Measurements from ENCODE around the gene TPO.

TPO gene

GRCh38 chr2:1397350-1397749 is 15.9 kb upstream of the TPO start:
- TF ChIP-seq POLR2AphosphoS5 (IDR thresholded peaks at IDR 0.05; ENCODE audit: low read depth, low read length) (no peak), FOXP2 (optimal IDR thresholded peaks at IDR 0.05; ENCODE audit: borderline replicate concordance, extremely low read depth, extremely low read length, insufficient read depth) (no peak), SIN3A (IDR thresholded peaks at IDR 0.05; ENCODE audit: borderline replicate concordance, insufficient read depth, low read length) (no peak), TAF1 (IDR thresholded peaks at IDR 0.05; ENCODE audit: borderline replicate concordance, insufficient read depth, low read length) (no peak)
- TF ChIP-seq, protein P1, sequence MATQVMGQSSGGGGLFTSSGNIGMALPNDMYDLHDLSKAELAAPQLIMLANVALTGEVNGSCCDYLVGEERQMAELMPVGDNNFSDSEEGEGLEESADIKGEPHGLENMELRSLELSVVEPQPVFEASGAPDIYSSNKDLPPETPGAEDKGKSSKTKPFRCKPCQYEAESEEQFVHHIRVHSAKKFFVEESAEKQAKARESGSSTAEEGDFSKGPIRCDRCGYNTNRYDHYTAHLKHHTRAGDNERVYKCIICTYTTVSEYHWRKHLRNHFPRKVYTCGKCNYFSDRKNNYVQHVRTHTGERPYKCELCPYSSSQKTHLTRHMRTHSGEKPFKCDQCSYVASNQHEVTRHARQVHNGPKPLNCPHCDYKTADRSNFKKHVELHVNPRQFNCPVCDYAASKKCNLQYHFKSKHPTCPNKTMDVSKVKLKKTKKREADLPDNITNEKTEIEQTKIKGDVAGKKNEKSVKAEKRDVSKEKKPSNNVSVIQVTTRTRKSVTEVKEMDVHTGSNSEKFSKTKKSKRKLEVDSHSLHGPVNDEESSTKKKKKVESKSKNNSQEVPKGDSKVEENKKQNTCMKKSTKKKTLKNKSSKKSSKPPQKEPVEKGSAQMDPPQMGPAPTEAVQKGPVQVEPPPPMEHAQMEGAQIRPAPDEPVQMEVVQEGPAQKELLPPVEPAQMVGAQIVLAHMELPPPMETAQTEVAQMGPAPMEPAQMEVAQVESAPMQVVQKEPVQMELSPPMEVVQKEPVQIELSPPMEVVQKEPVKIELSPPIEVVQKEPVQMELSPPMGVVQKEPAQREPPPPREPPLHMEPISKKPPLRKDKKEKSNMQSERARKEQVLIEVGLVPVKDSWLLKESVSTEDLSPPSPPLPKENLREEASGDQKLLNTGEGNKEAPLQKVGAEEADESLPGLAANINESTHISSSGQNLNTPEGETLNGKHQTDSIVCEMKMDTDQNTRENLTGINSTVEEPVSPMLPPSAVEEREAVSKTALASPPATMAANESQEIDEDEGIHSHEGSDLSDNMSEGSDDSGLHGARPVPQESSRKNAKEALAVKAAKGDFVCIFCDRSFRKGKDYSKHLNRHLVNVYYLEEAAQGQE (IDR thresholded peaks at IDR 0.05; ENCODE audit: insufficient read depth in 1 of 2, low read depth in 2 of 2, low read length in 2 of 2): no peak

DNA sequence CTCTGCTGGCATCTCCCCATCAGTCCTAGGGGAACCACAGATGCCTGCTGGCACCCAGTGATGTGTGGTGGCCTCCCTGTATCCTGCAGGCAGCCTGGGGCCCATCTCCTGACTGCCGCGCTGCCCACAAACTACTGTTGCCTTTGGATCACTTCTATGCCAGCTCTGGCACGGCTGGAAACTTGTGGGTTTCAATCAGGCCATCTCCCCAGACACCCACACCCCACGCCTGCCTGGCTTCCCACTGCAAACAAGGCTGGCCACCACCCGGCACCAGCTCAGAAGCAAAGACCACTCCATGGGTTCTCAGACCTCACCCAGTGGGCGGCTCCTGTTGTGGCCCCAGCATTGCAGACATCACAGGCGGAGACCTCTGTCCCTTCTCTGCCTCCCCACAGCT is 15.1 kb upstream of the TPO start:
- TF ChIP-seq TAF1 (IDR thresholded peaks at IDR 0.05; ENCODE audit: borderline replicate concordance, insufficient read depth, low read length) (no peak), SIN3A (IDR thresholded peaks at IDR 0.05; ENCODE audit: borderline replicate concordance, insufficient read depth, low read length) (no peak), POLR2AphosphoS5 (IDR thresholded peaks at IDR 0.05; ENCODE audit: low read depth, low read length) (no peak), FOXP2 (optimal IDR thresholded peaks at IDR 0.05; ENCODE audit: borderline replicate concordance, extremely low read depth, extremely low read length, insufficient read depth) (no peak)
- TF ChIP-seq, protein P1 (IDR thresholded peaks at IDR 0.05; ENCODE audit: insufficient read depth in 1 of 2, low read depth in 2 of 2, low read length in 2 of 2): no peak

DNA sequence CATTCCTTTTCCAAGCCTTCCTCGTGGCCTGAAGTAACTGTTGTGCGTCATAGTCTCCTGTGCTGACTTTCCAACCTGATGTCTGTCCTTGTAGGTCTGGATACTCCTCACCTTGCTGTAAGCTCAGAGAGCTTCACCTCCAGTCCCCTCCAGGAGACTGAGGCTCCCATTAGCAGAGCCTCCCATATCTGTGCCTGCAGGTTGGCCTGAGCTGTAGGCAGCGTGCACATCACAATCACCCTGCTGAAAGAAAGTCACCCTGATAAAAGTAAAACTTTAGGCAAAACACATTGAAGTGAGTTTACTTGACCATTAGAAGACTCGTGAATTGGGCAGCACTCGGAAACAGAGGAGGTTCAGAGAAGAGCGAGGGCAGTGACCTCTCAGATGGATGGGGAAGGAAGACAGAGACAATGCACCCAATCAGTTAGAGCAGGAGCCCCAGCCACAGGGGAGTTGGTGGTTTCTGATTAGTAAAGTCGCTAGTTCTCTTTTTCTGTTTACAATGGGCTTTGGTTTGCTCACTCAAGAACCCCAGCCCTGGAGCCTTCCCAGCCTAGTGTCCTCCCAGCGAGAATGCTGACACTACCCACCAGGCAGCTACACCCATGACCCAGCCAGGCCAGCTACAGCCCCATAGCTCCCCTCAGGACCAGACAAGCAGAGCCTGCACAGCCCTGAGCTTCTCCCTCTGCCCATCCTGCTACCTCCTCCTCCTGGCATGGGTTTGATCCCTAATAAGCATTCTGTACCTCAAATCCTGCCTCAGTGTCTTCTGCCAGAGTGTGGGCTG is 12.1 kb upstream of the TPO start:
- TF ChIP-seq SIN3A (IDR thresholded peaks at IDR 0.05; ENCODE audit: borderline replicate concordance, insufficient read depth, low read length) (no peak), TAF1 (IDR thresholded peaks at IDR 0.05; ENCODE audit: borderline replicate concordance, insufficient read depth, low read length) (no peak), POLR2AphosphoS5 (IDR thresholded peaks at IDR 0.05; ENCODE audit: low read depth, low read length) (no peak), FOXP2 (optimal IDR thresholded peaks at IDR 0.05; ENCODE audit: borderline replicate concordance, extremely low read depth, extremely low read length, insufficient read depth) (no peak)
- TF ChIP-seq, protein P1 (IDR thresholded peaks at IDR 0.05; ENCODE audit: insufficient read depth in 1 of 2, low read depth in 2 of 2, low read length in 2 of 2): no peak

GRCh38 chr2:1402064-1402463 is 11.2 kb upstream of the TPO start:
- TF ChIP-seq SIN3A (IDR thresholded peaks at IDR 0.05; ENCODE audit: borderline replicate concordance, insufficient read depth, low read length) (no peak), FOXP2 (optimal IDR thresholded peaks at IDR 0.05; ENCODE audit: borderline replicate concordance, extremely low read depth, extremely low read length, insufficient read depth) (no peak), TAF1 (IDR thresholded peaks at IDR 0.05; ENCODE audit: borderline replicate concordance, insufficient read depth, low read length) (no peak)
- TF ChIP-seq, protein P1 (IDR thresholded peaks at IDR 0.05; ENCODE audit: insufficient read depth in 1 of 2, low read depth in 2 of 2, low read length in 2 of 2): no peak

Measured in PFSK-1 (cell line).